Epithelial cell of esophagus (primary cell): ENCODE results near the gene CRIM1.

Experiments used
- DNase-seq: peaks from one replicate; pipeline ENCODE4 v3.0.0; 2010; ENCODE audit warnings: low read depth
- H3K4me3 ChIP-seq: 2 replicates; pipeline ENCODE4 v1.5.1; 2011; ENCODE audit warnings: mild to moderate bottlenecking, low read length, control low read depth
- CTCF ChIP-seq: IDR thresholded peaks from 2 replicates; pipeline ENCODE4 v1.5.1; 2011; ENCODE audit warnings: low read depth, mild to moderate bottlenecking, low read length, control low read depth, inconsistent platforms; ENCODE audit not compliant: insufficient read depth; ENCODE audit errors: missing control alignments

CRIM1 gene

GRCh38 chr2:36385603-36386002, 30.0 kb downstream of the CRIM1 start:
- H3K4me3 ChIP-seq, result no peak overlapping the region
- no peak for TF ChIP-seq CTCF
- no peak for DNase-seq

- H3K4me3 ChIP-seq, result no peak overlapping the region
- TF ChIP-seq CTCF, result no peak
- no peak for DNase-seq
Measured at GRCh38 chr2:36387258-36387916, 31.8 kb downstream of the CRIM1 start.

- no peak overlapping the region for H3K4me3 ChIP-seq
- TF ChIP-seq CTCF, result no peak
- no peak for DNase-seq
Measured at GRCh38 chr2:36388472-36388871, 32.9 kb downstream of the CRIM1 start.

- no peak overlapping the region for H3K4me3 ChIP-seq
- no peak for TF ChIP-seq CTCF
- DNase-seq, result no peak
Measured at GRCh38 chr2:36389091-36389564, 33.5 kb downstream of the CRIM1 start.

- no peak for TF ChIP-seq CTCF
- DNase-seq, result no peak
- H3K4me3 ChIP-seq, result no peak overlapping the region
Measured at GRCh38 chr2:36389577-36389976, 34.0 kb downstream of the CRIM1 start.

- H3K4me3 ChIP-seq, result no peak overlapping the region
- no peak for TF ChIP-seq CTCF
- no peak for DNase-seq
Measured at GRCh38 chr2:36392571-36393255, 37.1 kb downstream of the CRIM1 start.

- no peak for TF ChIP-seq CTCF
- H3K4me3 ChIP-seq, result no peak overlapping the region
- no peak for DNase-seq
Measured at GRCh38 chr2:36393738-36394256, 38.2 kb downstream of the CRIM1 start.
